ENCODE data around the gene GUCD1.
"Not testable (repeated sequence)": the region's sequence is repeated elsewhere in the genome, so short reads cannot be mapped to it uniquely, and the experiment has no call there.

GRCh38 chr22:24530968-24531367 is 24.0 kb downstream of the GUCD1 start:
- TF ChIP-seq CTCF (IDR thresholded peaks at IDR 0.05 in 4 of 5, conservative IDR thresholded peaks at IDR 0.05 in 1 of 5); POLR2A (IDR thresholded peaks at IDR 0.05): not testable (repeated sequence)
